HepG2 (cell line): ENCODE measurements around the gene RALY. TPM values are rescaled to one million over a fixed set of nuclear protein-coding genes. Genes with fewer than 3 reads are reported as not detected.

Source experiments
- BORCS8-MEF2B ChIP-seq: sonication (generic); formaldehyde crosslinking; IDR thresholded peaks from 2 replicates; pipeline ENCODE4 v1.8.0; 2022; ENCODE audit warnings: mild to moderate bottlenecking, missing genetic modification reagents
- HMGA1 ChIP-seq: sonication (generic); formaldehyde crosslinking; conservative IDR thresholded peaks from 2 replicates; pipeline ENCODE4 v1.4.0; 2020; ENCODE audit warnings: missing genetic modification reagents
- IRF2 ChIP-seq: IDR thresholded peaks from 2 replicates; pipeline ENCODE4 v1.6.1; 2018; ENCODE audit warnings: missing genetic modification reagents, missing compliant biosample characterization
- MEIS2 ChIP-seq: sonication (generic); formaldehyde crosslinking; IDR thresholded peaks from 2 replicates; pipeline ENCODE4 v1.9.0; 2021; ENCODE audit warnings: mild to moderate bottlenecking, missing genetic modification reagents
- PLRG1 ChIP-seq: fragments of 450-650 bp; conservative IDR thresholded peaks from 2 replicates; pipeline ENCODE4 v1.6.1; 2016
- RCOR2 ChIP-seq: IDR thresholded peaks from 2 replicates; pipeline ENCODE4 v1.6.1; 2016; ENCODE audit warnings: missing biosample characterization, missing genetic modification reagents
- RELA ChIP-seq: sonication (generic); formaldehyde crosslinking; IDR thresholded peaks from 2 replicates; pipeline ENCODE4 v1.4.0; 2020; ENCODE audit warnings: missing genetic modification reagents
- THAP11 ChIP-seq: IDR thresholded peaks from 2 replicates; pipeline ENCODE4 v1.6.1; 2016; ENCODE audit warnings: missing biosample characterization, missing genetic modification reagents
- ZNF891 ChIP-seq: sonication (generic); formaldehyde crosslinking; IDR thresholded peaks from 2 replicates; pipeline ENCODE4 v1.5.0; 2020; ENCODE audit warnings: mild to moderate bottlenecking, missing genetic modification reagents
- polyA plus RNA-seq, 8 experiments: library from polyadenylated mRNA; depleted of rRNA in 3 of 8; stranded (reverse) in 7 of 8; unstranded in 1 of 8; fragments of >200 nt; fragmentation: Illumina TruSeq in 4 of 8; extraction: Trizol in 4 of 8; gene quantifications; 2 replicates each; pipeline versions ENCODE4 v1.2.1 to v1.2.3, GENCODE V29; 2011 to 2016; ENCODE audit warnings: low read depth in 4 of 8, missing spikeins in 1 of 8, mixed read lengths in 1 of 8; ENCODE audit not compliant: insufficient read depth in 1 of 8
- total RNA-seq, 5 experiments: library from RNA; depleted of rRNA; stranded (reverse); fragments of >200 nt; fragmentation: Illumina TruSeq; extraction: Trizol; gene quantifications; 2 replicates each; pipeline ENCODE4 v1.2.3, GENCODE V29; 2016; ENCODE audit warnings: low read depth in 1 of 5
- TF ChIP-seq, protein P1 (sequence below): sonication (generic); formaldehyde crosslinking; IDR thresholded peaks from 2 replicates; pipeline ENCODE4 v1.5.1; 2020; ENCODE audit warnings: mild to moderate bottlenecking, missing genetic modification reagents, borderline replicate concordance

RALY gene
- total and polyA plus RNA-seq, 2 of the 13 experiments (the other 11 are each of a cell fraction or from before 2014, with no cell fraction given) = 178 to 186 TPM

DNA sequence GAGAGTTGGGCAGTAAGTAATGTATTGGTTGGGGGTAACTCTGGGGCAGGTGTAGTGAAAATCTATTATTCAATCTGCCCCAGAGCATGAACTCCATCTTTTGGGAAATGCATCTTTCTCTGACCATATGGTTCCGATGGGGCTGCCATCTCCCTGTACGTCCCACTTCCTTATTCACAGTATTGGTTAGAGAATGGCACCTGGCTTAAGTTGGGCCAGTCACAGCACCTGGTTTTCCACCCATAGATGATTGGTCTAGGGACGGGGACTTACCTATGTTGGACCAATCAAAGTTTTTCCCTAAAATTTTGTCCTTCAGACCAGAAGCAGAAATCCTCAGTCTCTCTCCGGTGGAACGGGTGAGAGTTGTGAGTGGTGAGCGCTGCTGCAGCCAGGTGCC lies 2.2 kb upstream of the RALY start (continued):
- TF ChIP-seq, protein P1, sequence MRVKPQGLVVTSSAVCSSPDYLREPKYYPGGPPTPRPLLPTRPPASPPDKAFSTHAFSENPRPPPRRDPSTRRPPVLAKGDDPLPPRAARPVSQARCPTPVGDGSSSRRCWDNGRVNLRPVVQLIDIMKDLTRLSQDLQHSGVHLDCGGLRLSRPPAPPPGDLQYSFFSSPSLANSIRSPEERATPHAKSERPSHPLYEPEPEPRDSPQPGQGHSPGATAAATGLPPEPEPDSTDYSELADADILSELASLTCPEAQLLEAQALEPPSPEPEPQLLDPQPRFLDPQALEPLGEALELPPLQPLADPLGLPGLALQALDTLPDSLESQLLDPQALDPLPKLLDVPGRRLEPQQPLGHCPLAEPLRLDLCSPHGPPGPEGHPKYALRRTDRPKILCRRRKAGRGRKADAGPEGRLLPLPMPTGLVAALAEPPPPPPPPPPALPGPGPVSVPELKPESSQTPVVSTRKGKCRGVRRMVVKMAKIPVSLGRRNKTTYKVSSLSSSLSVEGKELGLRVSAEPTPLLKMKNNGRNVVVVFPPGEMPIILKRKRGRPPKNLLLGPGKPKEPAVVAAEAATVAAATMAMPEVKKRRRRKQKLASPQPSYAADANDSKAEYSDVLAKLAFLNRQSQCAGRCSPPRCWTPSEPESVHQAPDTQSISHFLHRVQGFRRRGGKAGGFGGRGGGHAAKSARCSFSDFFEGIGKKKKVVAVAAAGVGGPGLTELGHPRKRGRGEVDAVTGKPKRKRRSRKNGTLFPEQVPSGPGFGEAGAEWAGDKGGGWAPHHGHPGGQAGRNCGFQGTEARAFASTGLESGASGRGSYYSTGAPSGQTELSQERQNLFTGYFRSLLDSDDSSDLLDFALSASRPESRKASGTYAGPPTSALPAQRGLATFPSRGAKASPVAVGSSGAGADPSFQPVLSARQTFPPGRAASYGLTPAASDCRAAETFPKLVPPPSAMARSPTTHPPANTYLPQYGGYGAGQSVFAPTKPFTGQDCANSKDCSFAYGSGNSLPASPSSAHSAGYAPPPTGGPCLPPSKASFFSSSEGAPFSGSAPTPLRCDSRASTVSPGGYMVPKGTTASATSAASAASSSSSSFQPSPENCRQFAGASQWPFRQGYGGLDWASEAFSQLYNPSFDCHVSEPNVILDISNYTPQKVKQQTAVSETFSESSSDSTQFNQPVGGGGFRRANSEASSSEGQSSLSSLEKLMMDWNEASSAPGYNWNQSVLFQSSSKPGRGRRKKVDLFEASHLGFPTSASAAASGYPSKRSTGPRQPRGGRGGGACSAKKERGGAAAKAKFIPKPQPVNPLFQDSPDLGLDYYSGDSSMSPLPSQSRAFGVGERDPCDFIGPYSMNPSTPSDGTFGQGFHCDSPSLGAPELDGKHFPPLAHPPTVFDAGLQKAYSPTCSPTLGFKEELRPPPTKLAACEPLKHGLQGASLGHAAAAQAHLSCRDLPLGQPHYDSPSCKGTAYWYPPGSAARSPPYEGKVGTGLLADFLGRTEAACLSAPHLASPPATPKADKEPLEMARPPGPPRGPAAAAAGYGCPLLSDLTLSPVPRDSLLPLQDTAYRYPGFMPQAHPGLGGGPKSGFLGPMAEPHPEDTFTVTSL = 0 out of 2 replicates have a peak, but pooled peaks have one; percentile 9
- no peak for TF ChIP-seq PLRG1
- TF ChIP-seq MEIS2 (CRISPR knock-in tag) = no peak
- TF ChIP-seq HMGA1 (CRISPR knock-in tag) = no peak
- TF ChIP-seq RCOR2 (CRISPR knock-in tag) = no peak
- TF ChIP-seq IRF2 (CRISPR knock-in tag) = no peak
- 0 out of 2 replicates have a peak, but pooled peaks have one; percentile 9 for TF ChIP-seq BORCS8-MEF2B (CRISPR knock-in tag)
- TF ChIP-seq THAP11 = no peak
- TF ChIP-seq RELA (CRISPR knock-in tag) = no peak
- TF ChIP-seq ZNF891 = no peak
